ENCODE data around the gene UBA52. TPM values are rescaled to one million over a fixed set of nuclear protein-coding genes. Genes with fewer than 3 reads are reported as not detected.

Gene UBA52
- total and polyA plus RNA-seq, 2 experiments from 2014 or later, result 627 to 1,301 TPM

GRCh38 chr19:18608102-18608804, 36.6 kb downstream of the UBA52 start (continued):
- TF ChIP-seq CTCF (conservative IDR thresholded peaks at IDR 0.05; ENCODE audit: low read depth in 2 of 2) (no peak), NANOG (IDR thresholded peaks at IDR 0.05; ENCODE audit: borderline replicate concordance) (no peak), ETS1 (IDR thresholded peaks at IDR 0.05) (no peak), ZNF114 (CRISPR knock-in tag; IDR thresholded peaks at IDR 0.05) (no peak)

- no peak for DNase-seq (ENCODE audit: low spot score)
- Mint-ChIP-seq H3K27me3 (ENCODE audit: insufficient read depth, low read depth, poor library complexity) (peaks cover 81% of the 10 kb centered on the region), H3K4me1 (peaks cover 49% of the 10 kb centered on the region), H3K4me3 (peak overlapping the region; percentile 45; the same call in 1 of the 3 replicates), H3K36me3 (ENCODE audit: low read depth) (peaks cover 2% of the 10 kb centered on the region; the same call in 1 of the 3 replicates), H3K9me3 (no peaks in the 10 kb centered on the region; the same call in 2 of the 3 replicates), H3K27ac (no peak overlapping the region)
- Histone ChIP-seq H3K27me3 (ENCODE audit: insufficient read depth) (peaks cover 97% of the 10 kb centered on the region), H2AFZ (no peak overlapping the region), H3K4me2 (peak overlapping the region; percentile 94), H3K4me3 (peak overlapping the region; percentile 76; the same call in 1 of the 2 replicates), H3K36me3 (ENCODE audit: insufficient read depth) (no peaks in the 10 kb centered on the region), H4K20me1 (replicated peaks; ENCODE audit: insufficient read depth) (no peaks in the 10 kb centered on the region), H3K4me1 (ENCODE audit: insufficient read depth) (peaks cover 60% of the 10 kb centered on the region), H3K9me2 (ENCODE audit: insufficient read depth) (no peaks in the 10 kb centered on the region), H3K79me2 (replicated peaks; ENCODE audit: insufficient read depth) (no peaks in the 10 kb centered on the region), H3K27ac (ENCODE audit: low read depth) (no peak overlapping the region), H3F3A (replicated peaks; ENCODE audit: low read depth) (peaks cover 32% of the 10 kb centered on the region)
- no peak for ATAC-seq
- TF ChIP-seq CTCF (conservative IDR thresholded peaks at IDR 0.05; ENCODE audit: low read depth in 2 of 2) (0 out of 4 replicates have a peak, but pooled peaks of 1 of the 2 experiments have one; percentile 2), CREB1 (CRISPR knock-in tag; IDR thresholded peaks at IDR 0.05; ENCODE audit: low read depth) (no peak)
Observed at GRCh38 chr19:18608805-18609716, 37.4 kb downstream of the UBA52 start.
